Measurements from ENCODE around the gene LEMD3. TPM values are rescaled to one million over a fixed set of nuclear protein-coding genes. Genes with fewer than 3 reads are reported as not detected.

The LEMD3 gene
- total and polyA plus RNA-seq, 2 experiments from 2014 or later = 8.6 to 17.9 TPM

DNA sequence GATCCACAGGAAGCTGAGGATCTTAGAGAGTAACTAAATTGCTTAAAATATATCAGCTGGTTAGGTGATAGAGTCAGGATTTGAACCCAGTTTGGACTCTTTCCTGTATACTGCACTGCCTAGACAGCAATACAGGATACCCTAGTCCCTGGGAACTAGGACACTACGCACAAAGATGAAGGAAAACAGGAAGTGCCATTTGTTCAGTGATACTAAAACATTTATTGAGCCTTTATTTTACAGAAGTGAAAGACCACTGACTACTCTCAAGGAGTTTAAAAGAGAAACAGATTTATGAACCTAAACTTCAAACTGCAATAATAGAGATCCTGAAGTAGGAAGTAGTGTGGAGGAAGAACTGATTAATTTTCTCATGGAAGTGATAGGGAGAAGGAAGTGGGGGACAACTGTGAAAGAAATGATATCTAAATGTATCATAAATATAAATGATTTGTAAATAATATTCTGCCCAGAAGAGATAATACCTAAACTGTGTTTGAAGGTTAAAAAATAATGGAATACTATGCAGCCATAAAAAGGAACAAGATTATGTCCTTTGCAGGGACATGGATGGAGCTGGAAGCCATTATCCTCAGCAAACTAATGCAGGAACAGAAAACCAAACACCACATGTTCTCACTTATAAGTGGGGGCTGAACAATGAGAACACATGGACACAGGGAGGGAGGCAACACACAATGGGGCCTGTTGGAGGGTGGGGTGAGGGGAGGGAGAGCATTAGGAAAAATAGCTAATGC is 127.3 kb downstream of the LEMD3 start:
- Histone ChIP-seq H3K9ac (no peak overlapping the region), H4K20me1 (ENCODE audit: insufficient read depth) (peaks cover 18% of the 10 kb centered on the region), H3K4me3 (no peak overlapping the region), H3K79me2 (ENCODE audit: insufficient read depth) (peaks cover 100% of the 10 kb centered on the region), H3K9me2 (ENCODE audit: insufficient read depth) (peaks cover 4% of the 10 kb centered on the region; the same call in 1 of the 2 replicates), H3F3A (ENCODE audit: insufficient read depth) (no peaks in the 10 kb centered on the region), H3K4me1 (ENCODE audit: insufficient read depth) (0 out of 2 replicates have a peak, but pooled peaks cover 8% of the 10 kb centered on the region), H3K36me3 (ENCODE audit: low read depth) (no peaks in the 10 kb centered on the region; the same call in 1 of the 2 replicates), H2AFZ (no peak overlapping the region), H3K27ac (no peak overlapping the region), H3K4me2 (ENCODE audit: unreplicated experiment) (no peak overlapping the region), H3K9me3 (ENCODE audit: low read depth) (no peaks in the 10 kb centered on the region), H3K27me3 (replicated peaks; ENCODE audit: insufficient read depth) (no peaks in the 10 kb centered on the region)
- TF ChIP-seq EZH2 (IDR thresholded peaks at IDR 0.05; ENCODE audit: insufficient read depth, poor library complexity, severe bottlenecking) (no peak), EZH2phosphoT487 (IDR thresholded peaks at IDR 0.05; ENCODE audit: insufficient read depth, low read depth) (no peak)
- WGBS, 2 experiments (ENCODE audit: low coverage in 1 of 2, low lambda C conversion rate in 2 of 2, missing lambda C conversion rate in 2 of 2) = 95 to 100% methylated on average over 1 of the region's 1 CpG
- no peak for DNase-seq
- in situ Hi-C loops (cut with MboI) = no loop called here

Other genes starting within 250 kb of the LEMD3 start
- gene WIF1, start 48.3 kb upstream of the LEMD3 start, total RNA-seq (2014; rRNA removed; shearing (Covaris generic)) = not detected in 2 replicates
- not detected in 2 replicates for gene WIF1, start 48.3 kb upstream of the LEMD3 start, polyA plus RNA-seq (2016; fragmentation: Nextera tagmentation; extraction: Ambion mirVana)
- gene MSRB3, start 109.1 kb downstream of the LEMD3 start, total RNA-seq (2014; rRNA removed; shearing (Covaris generic)) = 74.1 and 75.1 TPM in 2 replicates
- gene MSRB3, start 109.1 kb downstream of the LEMD3 start, polyA plus RNA-seq (2016; fragmentation: Nextera tagmentation; extraction: Ambion mirVana) = 151 and 158 TPM in 2 replicates